HFF-Myc (cell line): Measurements from ENCODE around the gene SMOC2.

Experiments used
- DNase-seq: peaks from one replicate; pipeline ENCODE4 v3.0.0-alpha.2; 2011; ENCODE audit warnings: low read depth; ENCODE audit errors: extremely low read depth
- H3K4me3 ChIP-seq: replicated peaks from 2 replicates; pipeline ENCODE4 v1.5.1; 2011; ENCODE audit warnings: low read depth, mild to moderate bottlenecking, control low read depth, low read length
- TF ChIP-seq, protein P1 (sequence below): IDR thresholded peaks from 2 replicates; pipeline ENCODE4 v1.5.1; 2012; ENCODE audit warnings: mild to moderate bottlenecking, low read depth, low read length, control low read depth; ENCODE audit errors: missing control alignments

The SMOC2 gene

DNA sequence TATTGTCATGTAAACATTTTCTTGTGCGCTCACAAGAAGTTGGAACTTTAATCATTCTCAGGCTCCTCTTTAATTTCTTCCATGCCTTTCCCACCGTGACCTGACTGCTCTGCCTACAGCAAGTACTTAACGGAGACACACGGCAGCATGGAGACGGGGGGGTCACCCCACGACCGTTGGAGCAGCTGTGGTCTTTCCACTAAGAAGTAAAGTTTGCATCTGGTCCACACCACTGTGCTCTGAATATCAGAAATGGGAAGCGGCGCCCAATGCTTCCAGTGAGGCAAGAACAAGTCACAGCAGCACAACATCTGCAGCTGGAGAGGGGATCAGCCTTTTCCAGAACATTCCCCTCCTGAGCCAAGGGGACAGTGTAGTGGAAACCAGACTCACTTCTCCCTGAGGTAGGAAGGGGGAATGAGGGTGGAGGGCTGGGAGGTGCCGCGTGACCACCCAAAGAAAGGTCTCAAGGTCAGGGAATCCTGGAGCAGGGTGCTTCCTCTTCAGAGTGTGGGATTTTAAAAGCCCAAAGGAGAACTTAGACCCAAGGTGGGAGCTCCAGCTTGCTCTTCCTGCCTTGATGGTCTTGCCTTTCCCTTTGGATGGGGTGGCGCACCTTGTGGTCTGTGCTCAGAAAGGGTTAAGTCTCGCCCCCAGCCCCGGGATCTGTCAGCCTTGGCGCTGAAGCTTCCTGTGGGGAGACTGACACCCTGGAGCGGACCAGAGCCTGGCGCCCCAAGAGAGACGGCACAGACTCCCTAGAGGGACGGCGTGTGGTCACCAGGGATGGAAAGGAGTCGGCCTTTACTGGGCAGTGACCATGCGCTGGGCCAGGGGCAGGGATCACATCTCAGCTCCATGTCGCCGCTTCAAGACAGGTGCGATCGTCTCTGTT lies 25.6 kb upstream of the SMOC2 start:
- no peak for DNase-seq
- TF ChIP-seq, protein P1, sequence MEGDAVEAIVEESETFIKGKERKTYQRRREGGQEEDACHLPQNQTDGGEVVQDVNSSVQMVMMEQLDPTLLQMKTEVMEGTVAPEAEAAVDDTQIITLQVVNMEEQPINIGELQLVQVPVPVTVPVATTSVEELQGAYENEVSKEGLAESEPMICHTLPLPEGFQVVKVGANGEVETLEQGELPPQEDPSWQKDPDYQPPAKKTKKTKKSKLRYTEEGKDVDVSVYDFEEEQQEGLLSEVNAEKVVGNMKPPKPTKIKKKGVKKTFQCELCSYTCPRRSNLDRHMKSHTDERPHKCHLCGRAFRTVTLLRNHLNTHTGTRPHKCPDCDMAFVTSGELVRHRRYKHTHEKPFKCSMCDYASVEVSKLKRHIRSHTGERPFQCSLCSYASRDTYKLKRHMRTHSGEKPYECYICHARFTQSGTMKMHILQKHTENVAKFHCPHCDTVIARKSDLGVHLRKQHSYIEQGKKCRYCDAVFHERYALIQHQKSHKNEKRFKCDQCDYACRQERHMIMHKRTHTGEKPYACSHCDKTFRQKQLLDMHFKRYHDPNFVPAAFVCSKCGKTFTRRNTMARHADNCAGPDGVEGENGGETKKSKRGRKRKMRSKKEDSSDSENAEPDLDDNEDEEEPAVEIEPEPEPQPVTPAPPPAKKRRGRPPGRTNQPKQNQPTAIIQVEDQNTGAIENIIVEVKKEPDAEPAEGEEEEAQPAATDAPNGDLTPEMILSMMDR, result no peak
- H3K4me3 ChIP-seq, result no peak overlapping the region

DNA sequence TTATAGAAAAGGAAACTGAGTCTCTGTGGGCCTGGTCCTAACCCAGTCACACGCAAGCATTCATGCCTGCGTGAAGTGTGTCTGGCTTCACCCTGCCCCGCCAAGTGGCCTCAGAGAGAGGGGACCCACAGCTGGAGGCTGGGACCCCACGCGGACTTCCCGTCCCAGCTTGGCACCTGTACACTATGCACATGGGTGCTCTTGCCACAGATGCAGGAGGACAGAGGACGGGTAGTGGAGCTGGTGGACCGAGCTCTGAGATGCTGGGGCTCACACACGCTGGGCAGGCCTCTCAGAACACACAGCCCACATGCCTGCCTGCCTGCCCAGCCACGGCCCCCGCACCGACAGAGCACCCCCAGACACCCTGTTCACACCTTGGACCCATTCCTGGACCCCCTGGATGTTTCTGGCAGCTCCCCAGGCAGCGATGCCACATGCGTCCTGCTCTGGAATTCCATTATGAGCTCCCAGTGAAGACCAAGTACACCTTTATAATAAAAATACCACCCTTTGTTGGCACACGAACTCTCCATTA lies 24.9 kb upstream of the SMOC2 start:
- no peak for DNase-seq
- no peak overlapping the region for H3K4me3 ChIP-seq
- TF ChIP-seq, protein P1, result no peak

DNA sequence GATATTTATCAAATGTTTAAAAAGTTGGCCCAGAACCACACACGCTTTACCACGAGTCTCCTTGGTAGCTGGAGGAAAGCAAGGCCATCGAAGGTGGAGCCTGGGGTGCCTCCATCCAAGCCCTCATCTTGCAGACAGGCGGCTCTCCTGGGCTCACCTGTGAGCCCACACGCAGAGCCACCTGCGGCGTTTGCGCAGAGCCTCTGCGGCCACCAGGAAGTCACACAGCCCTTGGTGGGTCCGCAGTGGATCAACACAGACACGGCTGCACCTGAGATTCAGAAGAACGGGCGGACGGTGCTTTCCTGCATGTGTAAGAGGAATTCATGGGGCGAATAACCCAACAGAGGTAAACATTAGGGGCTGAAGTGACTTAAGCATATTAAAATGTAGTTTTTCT lies 24.5 kb upstream of the SMOC2 start:
- no peak for DNase-seq
- H3K4me3 ChIP-seq, result no peak overlapping the region
- TF ChIP-seq, protein P1, result no peak

DNA sequence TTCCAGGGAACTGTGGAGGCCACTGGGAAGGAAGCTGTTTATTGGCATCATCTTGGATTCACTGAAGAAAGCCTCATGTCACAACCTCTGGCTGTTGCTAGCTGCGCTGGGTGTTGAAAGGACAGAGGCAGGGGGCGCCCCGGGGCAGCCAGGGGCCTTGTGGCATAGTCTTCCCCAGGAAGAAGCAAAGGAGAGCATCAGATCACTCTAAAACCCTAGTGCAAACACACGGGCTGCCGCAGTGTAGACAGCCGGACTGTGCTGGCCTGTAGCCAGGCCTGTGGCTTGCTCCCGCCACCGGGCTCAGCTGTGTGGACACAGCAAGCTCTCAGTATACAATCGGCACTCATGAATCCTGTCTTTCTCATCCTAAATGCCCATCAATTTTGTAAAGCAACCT lies 23.8 kb upstream of the SMOC2 start:
- TF ChIP-seq, protein P1, result no peak
- H3K4me3 ChIP-seq, result no peak overlapping the region
- DNase-seq, result no peak

DNA sequence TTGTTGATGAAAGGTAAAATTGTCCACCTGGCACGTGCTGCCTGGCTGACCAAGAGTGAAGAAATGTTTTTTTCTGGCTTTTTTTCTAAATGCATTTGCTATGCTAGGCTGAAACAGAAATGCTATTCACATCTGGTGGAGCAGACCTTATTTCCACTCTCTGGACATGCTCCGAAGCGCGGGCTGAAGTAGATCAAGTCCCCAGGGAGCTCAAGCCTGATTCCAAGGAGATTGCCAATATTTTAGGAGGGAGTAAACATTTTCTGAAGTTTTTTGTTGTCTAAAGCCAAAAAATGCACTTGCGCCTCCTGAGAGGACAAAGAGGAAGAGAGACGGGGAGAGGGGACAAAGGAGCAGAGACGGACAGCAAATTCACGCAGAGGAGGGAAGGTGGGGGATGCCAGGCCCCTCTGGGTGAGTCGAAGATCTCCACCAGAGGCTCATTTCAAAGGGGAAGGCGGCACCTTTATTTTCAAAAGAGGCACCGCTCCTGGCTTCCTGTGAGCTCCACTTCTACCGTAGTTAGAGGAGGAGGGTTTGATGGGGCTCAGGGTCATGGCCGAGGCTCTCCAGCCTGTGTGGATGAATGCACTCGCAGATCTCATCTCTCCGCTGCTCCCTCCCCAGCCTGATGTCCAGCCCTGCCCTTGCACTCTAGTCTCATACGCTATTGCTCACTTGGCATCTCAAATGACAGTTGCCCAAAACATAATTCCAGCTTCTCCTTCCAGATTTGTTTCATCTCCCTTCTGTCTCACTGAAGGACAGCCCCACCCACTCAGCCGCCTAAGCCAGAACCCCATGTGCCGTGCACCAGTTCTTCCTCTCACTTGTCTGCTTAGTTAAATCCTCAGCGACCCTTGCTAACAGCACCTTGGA lies 23.1 kb upstream of the SMOC2 start:
- H3K4me3 ChIP-seq, result no peak overlapping the region
- TF ChIP-seq, protein P1, result no peak
- DNase-seq, result no peak

DNA sequence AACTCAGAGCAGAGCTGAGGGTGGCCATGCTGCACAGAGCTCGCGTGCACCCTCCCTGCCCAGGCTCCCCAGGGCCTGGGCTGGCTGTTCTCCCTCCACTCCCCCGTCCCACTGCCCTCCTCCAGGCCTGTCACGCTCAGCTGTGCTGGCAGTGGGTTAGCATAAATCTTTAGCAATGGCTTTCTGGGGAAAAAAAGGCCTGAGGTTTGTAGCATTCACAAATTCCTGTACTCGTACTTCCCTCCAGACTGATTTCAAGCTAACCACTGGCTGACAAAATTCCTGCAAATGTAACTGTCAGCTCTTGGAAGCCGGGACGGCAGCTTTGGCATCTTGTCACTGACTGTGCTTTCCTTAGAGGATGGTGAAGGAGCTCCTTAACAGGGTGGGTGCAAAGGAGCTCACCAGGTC lies 22.3 kb upstream of the SMOC2 start:
- TF ChIP-seq, protein P1, result no peak
- no peak overlapping the region for H3K4me3 ChIP-seq
- no peak for DNase-seq
